Gastroesophageal sphincter (tissue), 3 donors: Measurements from ENCODE around the gene GRIP2.

ENCODE experiments used
- CTCF ChIP-seq, 4 experiments: fragments of 200-600 bp in 2 of 4; fragments of 450-650 bp in 2 of 4; sonication (generic) in 1 of 4; IDR thresholded peaks; one replicate each; pipeline ENCODE4 v1.5.1; 2017 to 2019; ENCODE audit warnings: antibody characterized with exemption in 4 of 4, mild to moderate bottlenecking in 2 of 4, moderate library complexity in 2 of 4
- POLR2A ChIP-seq, 2 donors: fragments of 450-650 bp; IDR thresholded peaks; one replicate each; pipeline ENCODE4 v1.6.1; 2017; ENCODE audit warnings: antibody characterized with exemption in 2 of 2, mild to moderate bottlenecking in 2 of 2, moderate library complexity in 1 of 2
- POLR2AphosphoS5 ChIP-seq: sonication (generic); formaldehyde crosslinking; IDR thresholded peaks from one replicate; pipeline ENCODE4 v1.6.1; 2017; ENCODE audit warnings: antibody characterized with exemption

- no peak for TF ChIP-seq POLR2AphosphoS5
- no peak for TF ChIP-seq CTCF (IDR thresholded peaks at IDR 0.05)
- TF ChIP-seq POLR2A (IDR thresholded peaks at IDR 0.05), result no peak
Observed at GRCh38 chr3:14507757-14508504, 32.2 kb downstream of the GRIP2 start.
